Activated CD8-positive, alpha-beta memory T cell treated with anti-CD3 and anti-CD28 coated beads, Interleukin-2, amount 50 U/mL, for 4 hours (primary cell): ENCODE data around the gene CAV3.
A peak's percentile ranks its signal among the peaks of the same experiment; 100 is the strongest.

Experiments used
- DNase-seq: peaks from one replicate; pipeline ENCODE4 v3.0.0-alpha.2; 2020

Gene CAV3

GRCh38 chr3:8762607-8763377 is 29.2 kb downstream of the CAV3 start:
- DNase-seq = no peak

- no peak for DNase-seq
Observed at GRCh38 chr3:8764528-8764927, 30.9 kb downstream of the CAV3 start.

GRCh38 chr3:8765528-8765927 is 31.9 kb downstream of the CAV3 start:
- DNase-seq = no peak

- DNase-seq = no peak
Observed at GRCh38 chr3:8766148-8766547, 32.5 kb downstream of the CAV3 start.

- DNase-seq = no peak
Observed at GRCh38 chr3:8767256-8767666, 33.7 kb downstream of the CAV3 start.

GRCh38 chr3:8767667-8768363 is 34.2 kb downstream of the CAV3 start:
- no peak for DNase-seq

GRCh38 chr3:8768364-8769087 is 34.9 kb downstream of the CAV3 start:
- DNase-seq = no peak

- peak; percentile 42 for DNase-seq
Observed at GRCh38 chr3:8769088-8769822, 35.7 kb downstream of the CAV3 start, which contains the start of gene OXTR. Gene OXTR, minus strand, starts transcription at chr3:8769613. Its CDS starts 1,426 bp downstream, at chr3:8768187.

- DNase-seq = no peak
Observed at GRCh38 chr3:8773941-8774542, 40.4 kb downstream of the CAV3 start.

GRCh38 chr3:8775181-8775580 is 41.6 kb downstream of the CAV3 start:
- DNase-seq = no peak

GRCh38 chr3:8775602-8776001 is 42.0 kb downstream of the CAV3 start:
- no peak for DNase-seq

- no peak for DNase-seq
Observed at GRCh38 chr3:8776406-8776805, 42.8 kb downstream of the CAV3 start.

GRCh38 chr3:8777201-8777977 is 43.8 kb downstream of the CAV3 start:
- no peak for DNase-seq

- DNase-seq = no peak
Observed at GRCh38 chr3:8777978-8778267, 44.3 kb downstream of the CAV3 start.

- no peak for DNase-seq
Observed at GRCh38 chr3:8778475-8778874, 44.9 kb downstream of the CAV3 start.

GRCh38 chr3:8780279-8780678 is 46.7 kb downstream of the CAV3 start:
- DNase-seq = no peak

- no peak for DNase-seq
Observed at GRCh38 chr3:8784676-8785435, 51.3 kb downstream of the CAV3 start.

GRCh38 chr3:8790529-8790928 is 56.9 kb downstream of the CAV3 start:
- no peak for DNase-seq

GRCh38 chr3:8793242-8793641 is 59.6 kb downstream of the CAV3 start:
- no peak for DNase-seq

GRCh38 chr3:8794247-8794646 is 60.6 kb downstream of the CAV3 start:
- no peak for DNase-seq
